ENCODE results near the gene TMEM140.

- no peak for TF ChIP-seq CTCF (conservative IDR thresholded peaks at IDR 0.05; ENCODE audit: low read depth, low read length)
- TF ChIP-seq EZH2 (IDR thresholded peaks at IDR 0.05; ENCODE audit: borderline replicate concordance, low read depth, low read length, poor library complexity, severe bottlenecking) = no peak
Measured at GRCh38 chr7:135166338-135166990, 18.6 kb downstream of the TMEM140 start.

Measured in A673 (cell line).